Epithelial cell of esophagus (primary cell): ENCODE data around the gene SNX20.

Source experiments
- DNase-seq: peaks from one replicate; pipeline ENCODE4 v3.0.0; 2010; ENCODE audit warnings: low read depth
- H3K4me3 ChIP-seq: 2 replicates; pipeline ENCODE4 v1.5.1; 2011; ENCODE audit warnings: mild to moderate bottlenecking, low read length, control low read depth
- TF ChIP-seq, protein P1 (sequence below): IDR thresholded peaks from 2 replicates; pipeline ENCODE4 v1.5.1; 2011; ENCODE audit warnings: low read depth, mild to moderate bottlenecking, low read length, control low read depth, inconsistent platforms; ENCODE audit not compliant: insufficient read depth; ENCODE audit errors: missing control alignments

The SNX20 gene

DNA sequence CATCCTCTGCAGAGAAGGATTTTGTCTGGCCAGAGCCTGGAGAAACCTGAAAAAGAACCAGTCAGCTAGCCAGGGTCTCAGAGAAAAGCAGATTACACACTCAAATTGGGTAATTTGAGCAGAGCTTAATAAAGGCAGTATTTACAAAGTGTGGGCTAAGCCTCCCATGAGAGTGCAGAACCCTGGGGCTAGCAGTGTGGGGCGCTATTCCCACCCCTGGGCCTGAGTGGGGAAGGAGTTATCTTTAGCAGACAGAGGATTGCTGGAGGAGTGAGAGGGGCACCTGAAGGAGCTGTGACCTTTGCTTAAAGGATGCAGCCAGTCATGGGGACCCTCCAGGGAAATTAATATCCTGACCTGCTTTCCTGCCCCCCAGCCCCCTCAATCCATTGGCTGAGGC, 46.2 kb downstream of the SNX20 start:
- TF ChIP-seq, protein P1, sequence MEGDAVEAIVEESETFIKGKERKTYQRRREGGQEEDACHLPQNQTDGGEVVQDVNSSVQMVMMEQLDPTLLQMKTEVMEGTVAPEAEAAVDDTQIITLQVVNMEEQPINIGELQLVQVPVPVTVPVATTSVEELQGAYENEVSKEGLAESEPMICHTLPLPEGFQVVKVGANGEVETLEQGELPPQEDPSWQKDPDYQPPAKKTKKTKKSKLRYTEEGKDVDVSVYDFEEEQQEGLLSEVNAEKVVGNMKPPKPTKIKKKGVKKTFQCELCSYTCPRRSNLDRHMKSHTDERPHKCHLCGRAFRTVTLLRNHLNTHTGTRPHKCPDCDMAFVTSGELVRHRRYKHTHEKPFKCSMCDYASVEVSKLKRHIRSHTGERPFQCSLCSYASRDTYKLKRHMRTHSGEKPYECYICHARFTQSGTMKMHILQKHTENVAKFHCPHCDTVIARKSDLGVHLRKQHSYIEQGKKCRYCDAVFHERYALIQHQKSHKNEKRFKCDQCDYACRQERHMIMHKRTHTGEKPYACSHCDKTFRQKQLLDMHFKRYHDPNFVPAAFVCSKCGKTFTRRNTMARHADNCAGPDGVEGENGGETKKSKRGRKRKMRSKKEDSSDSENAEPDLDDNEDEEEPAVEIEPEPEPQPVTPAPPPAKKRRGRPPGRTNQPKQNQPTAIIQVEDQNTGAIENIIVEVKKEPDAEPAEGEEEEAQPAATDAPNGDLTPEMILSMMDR, result no peak
- H3K4me3 ChIP-seq, result no peak overlapping the region
- no peak for DNase-seq

DNA sequence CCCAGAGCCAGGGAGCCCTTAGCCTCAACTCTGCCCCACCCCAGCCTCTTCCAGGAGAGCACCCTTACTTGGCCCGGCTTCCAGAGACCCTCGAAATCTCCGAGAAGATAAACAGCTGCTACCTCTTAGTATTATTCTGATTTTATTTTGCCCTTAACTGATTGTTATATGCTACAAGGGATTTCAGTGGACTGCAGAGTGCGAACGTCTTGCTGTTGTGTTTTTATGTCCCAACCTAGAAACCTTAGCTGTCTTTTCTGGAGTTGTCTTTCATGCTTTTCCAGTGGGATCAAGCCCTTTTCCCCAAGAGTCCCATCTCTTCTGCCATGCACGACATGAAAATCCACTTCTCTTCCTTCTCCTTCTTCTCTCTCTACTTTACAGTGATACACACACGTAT, 47.0 kb downstream of the SNX20 start:
- H3K4me3 ChIP-seq, result no peak overlapping the region
- TF ChIP-seq, protein P1, result no peak
- DNase-seq, result no peak

DNA sequence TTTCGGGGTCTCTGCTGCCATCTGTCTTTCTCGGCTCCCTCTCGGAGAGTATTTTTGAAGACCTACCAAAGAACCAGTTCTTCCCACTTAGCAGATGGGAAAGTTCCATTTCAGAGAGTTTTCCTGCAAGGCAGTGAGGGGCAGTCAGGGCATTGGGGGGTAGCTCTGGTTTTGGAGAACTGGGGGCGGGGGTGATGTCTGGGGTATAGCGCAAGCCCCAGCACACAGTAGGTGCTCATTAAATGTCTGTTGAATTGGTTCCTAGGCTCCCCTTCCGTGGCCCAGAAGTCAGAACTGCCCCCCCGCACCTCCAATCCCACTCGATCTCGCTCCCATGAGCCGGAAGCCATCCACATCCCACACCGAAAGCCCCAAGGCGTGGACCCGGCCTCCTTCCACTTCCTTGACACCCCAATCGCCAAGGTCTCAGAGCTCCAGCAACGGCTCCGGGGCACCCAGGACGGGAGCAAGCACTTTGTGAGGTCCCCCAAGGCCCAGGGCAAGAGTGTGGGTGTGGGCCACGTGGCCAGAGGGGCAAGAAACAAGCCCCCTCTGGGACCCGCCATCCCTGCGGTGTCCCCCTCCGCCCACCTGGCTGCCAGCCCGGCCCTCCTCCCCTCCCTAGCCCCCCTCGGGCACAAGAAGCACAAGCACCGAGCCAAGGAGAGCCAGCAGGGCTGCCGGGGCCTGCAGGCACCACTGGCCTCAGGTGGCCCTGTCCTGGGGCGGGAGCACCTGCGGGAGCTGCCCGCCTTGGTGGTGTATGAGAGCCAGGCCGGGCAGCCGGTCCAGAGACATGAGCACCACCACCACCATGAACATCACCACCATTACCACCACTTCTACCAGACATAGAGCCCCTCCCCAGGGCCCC, 47.9 kb downstream of the SNX20 start:
- TF ChIP-seq, protein P1, result no peak
- no peak overlapping the region for H3K4me3 ChIP-seq
- DNase-seq, result no peak

DNA sequence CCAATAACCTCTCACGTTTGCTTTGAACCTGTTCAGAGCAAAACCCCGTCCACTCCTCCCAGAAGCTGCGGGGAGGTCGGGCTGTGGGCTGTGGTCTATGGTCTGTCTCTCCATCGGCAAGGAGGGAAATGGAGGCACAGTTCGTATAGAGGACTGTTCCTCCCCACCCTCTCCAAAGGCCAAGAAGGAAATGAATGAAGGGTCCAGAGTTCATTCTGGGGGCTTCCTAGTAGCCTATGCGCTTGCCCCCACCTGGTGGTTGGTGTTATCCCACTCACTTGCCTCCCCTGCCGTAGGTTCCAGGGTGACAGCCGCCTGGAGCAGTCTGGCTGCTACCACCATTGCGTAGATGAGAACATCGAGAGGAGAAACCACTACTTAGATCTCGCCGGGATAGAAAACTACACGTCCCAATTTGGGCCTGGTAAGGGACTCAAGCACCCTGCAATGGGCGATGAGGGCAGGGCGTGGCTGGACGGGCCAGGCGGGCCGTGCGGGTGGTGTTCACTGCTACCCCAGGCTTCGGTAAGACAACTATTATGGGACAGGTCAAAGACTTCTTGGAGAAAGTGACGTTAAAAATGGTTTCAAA, 49.0 kb downstream of the SNX20 start:
- TF ChIP-seq, protein P1, result no peak
- no peak for DNase-seq
- no peak overlapping the region for H3K4me3 ChIP-seq

DNA sequence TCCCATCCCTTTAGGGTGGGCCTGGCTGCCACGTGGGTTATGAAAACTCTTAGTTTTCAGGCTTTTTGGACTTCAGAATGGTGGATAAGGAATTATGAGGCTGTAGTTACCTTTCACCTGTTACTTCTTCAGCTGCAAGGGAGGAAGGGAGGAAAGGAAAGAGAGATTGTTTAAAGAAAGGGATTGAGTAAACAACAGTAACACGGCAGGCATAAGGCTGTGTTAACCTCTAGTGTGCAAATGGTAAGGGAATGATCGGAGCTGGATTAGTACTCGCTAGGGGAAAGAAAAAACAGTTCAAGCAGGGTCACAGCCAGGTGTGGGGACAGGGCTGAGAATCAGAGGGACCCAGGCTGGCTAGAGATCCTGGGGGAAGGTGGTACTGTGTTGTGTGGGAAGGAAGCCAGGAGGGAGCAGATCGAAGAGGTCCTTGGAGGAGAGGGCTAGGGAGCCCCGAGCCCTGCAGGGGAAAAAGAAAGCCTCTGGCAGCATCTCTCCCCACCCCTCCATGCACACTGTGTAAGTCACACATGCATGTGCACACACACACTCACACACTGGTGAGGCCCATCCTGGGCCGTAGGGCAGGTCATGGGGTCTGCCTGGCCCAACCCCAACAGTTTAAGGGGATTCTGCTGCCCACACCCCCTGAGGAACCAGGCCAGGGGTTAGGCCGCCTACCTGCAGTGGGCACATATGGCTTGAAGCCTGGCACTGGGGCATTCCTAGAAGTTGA, 49.7 kb downstream of the SNX20 start:
- no peak for DNase-seq
- no peak overlapping the region for H3K4me3 ChIP-seq
- TF ChIP-seq, protein P1, result no peak

DNA sequence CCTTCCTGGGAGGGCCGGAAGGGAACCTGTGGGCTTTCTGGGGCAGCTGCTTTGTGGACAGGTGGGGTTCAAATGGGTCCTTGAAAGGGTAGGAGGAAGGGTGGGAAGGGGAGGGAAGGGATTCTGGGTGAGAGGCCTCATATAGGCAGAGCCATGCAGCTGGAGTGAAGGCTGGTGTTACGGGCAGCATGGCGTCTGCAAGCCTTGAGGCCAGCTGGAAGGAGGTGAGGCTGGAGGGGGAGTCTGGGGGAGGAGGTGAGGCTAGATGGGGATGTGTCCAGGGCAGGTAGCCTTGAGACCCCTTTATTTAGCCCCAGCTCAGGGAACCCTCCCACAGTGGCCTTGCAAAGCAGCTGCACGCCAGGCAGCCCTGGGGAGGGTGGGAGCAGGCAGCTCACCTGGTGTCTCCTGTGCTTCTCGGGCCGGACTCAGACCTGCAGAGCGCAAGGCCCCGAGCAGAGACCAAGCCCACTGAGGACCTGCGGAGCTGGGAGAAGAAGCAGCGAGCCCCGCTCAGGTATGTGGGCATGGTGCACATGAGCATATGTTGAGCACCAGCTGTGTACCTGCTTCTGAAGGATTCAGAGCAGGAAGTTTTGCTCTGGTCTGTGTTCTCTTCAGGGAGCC, 50.6 kb downstream of the SNX20 start:
- DNase-seq, result no peak
- TF ChIP-seq, protein P1, result no peak
- H3K4me3 ChIP-seq, result no peak overlapping the region
